GM12892 (cell line): ENCODE results near the gene NAALADL2.

Source experiments
- POLR2A ChIP-seq: IDR thresholded peaks from 2 replicates; pipeline ENCODE4 v1.6.1; 2011; ENCODE audit warnings: low read depth, low read length, control low read depth
- TAF1 ChIP-seq: IDR thresholded peaks from 2 replicates; pipeline ENCODE4 v1.6.1; 2011; ENCODE audit warnings: low read depth, mild to moderate bottlenecking, control low read depth, low read length, borderline replicate concordance

- TF ChIP-seq POLR2A: no peak
- no peak for TF ChIP-seq TAF1
Observed at GRCh38 chr3:174883881-174884675, 24.9 kb downstream of the NAALADL2 start.
